ENCODE measurements around the gene G6PC1.
"Not testable (repeated sequence)": the region's sequence is repeated elsewhere in the genome, so short reads cannot be mapped to it uniquely, and the experiment has no call there.

Gene G6PC1

DNA sequence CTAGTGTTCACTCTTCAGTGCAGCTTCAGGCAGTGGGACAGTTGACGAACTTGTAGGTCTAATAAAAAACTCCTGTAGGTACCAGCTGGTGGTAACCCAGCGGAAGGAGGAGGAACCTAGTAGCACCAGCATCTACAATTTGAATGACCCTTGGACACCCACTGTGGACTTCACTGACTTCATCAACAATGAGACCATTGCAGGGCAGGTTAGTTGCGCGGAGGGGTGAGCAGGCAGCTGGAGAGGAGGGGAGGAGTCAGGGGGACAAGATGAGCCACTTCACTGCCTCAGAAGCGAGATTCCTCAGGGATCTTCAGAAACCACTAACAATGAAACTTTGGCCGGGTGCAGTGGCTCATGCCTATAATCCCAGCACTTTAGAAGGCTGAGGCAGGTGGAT is 27.3 kb upstream of the G6PC1 start:
- in situ Hi-C loops (cut with MboI; ENCODE audit: low sequenced_read_pairs) = no loop called here

DNA sequence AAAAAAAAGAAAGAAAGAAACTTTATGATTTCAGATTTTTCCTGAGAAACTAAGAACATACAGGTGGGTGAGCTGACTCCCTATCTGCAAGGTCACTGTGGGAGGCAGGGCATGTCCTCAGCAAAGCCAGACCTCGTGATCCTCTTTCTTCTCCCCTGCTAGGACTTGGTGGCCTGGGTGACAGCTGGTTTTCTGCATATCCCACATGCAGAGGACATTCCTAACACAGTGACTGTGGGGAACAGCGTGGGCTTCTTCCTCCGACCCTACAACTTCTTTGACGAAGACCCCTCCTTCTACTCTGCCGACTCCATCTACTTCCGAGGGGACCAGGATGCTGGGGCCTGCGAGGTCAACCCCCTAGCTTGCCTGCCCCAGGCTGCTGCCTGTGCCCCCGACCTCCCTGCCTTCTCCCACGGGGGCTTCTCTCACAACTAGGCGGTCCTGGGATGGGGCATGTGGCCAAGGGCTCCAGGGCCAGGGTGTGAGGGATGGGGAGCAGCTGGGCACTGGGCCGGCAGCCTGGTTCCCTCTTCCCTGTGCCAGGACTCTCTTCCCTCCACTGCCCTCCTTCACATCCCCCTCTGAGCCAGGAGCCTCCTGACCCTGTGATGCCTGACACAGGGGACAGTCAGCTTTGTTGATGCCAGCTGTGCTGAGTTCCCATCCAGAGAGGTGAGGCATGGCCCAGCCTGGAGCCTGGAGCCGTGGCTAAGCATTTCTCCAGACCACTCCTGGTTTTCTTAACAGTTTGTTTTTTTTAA is 26.5 kb upstream of the G6PC1 start:
- in situ Hi-C loops (cut with MboI; ENCODE audit: low sequenced_read_pairs) = not testable (repeated sequence)

DNA sequence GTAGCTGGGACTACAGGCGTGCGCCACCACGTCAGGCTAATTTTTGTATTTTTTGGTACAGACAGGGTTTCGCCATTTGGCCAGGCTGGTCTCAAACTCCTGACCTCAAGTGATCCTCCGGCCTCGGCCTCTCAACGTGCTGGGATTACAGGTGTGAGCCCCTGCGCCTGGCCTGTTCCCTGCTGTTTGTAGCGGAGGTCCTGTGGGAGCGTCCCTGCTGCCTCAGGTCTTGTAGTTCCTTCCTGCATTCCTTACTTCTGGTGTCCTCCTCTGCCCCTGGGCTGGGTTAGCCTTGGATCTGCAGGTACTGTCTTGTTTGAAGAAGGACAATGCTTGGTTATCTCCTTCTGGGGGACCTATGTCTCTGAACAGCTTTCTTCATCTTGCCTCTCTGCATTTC is 23.6 kb upstream of the G6PC1 start:
- in situ Hi-C loops (cut with MboI; ENCODE audit: low sequenced_read_pairs) = no loop called here

DNA sequence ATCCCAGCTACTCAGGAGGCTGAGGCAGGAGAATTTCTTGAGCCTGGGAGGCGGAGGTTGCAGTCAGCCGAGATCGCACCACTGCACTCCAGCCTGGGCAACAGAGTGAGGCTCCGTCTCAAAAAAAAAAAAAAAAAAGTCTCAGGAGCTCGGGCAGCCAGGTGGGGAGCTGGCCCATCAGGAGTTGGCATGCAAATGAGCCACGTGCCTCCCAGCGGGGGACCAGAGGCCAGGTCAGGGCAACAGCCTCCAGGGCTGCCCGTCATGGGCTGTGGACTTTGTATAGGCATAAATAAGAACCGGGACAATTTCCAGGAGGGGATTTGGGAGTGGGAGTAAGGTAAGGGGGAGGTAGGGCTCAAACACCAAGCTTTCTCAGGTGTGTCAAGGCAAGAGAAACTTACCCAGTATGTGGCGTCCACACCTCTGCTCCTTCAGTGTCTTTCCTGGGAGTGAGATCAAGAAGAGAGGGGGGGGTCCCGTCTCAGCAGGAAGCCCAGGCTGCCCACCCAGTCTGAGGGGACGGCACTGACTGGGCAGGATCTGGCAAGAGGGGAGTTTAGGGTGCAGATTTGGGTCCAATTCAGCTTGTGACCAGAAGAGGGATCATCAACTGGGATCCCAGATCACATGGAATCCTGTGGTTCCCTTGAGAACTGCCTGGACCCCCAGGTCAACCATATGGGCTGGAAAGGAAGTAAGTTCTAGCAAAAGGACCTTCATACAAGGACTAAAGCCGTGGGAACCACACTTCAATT is 22.3 kb upstream of the G6PC1 start:
- in situ Hi-C loops (cut with MboI; ENCODE audit: low sequenced_read_pairs) = no loop called here

DNA sequence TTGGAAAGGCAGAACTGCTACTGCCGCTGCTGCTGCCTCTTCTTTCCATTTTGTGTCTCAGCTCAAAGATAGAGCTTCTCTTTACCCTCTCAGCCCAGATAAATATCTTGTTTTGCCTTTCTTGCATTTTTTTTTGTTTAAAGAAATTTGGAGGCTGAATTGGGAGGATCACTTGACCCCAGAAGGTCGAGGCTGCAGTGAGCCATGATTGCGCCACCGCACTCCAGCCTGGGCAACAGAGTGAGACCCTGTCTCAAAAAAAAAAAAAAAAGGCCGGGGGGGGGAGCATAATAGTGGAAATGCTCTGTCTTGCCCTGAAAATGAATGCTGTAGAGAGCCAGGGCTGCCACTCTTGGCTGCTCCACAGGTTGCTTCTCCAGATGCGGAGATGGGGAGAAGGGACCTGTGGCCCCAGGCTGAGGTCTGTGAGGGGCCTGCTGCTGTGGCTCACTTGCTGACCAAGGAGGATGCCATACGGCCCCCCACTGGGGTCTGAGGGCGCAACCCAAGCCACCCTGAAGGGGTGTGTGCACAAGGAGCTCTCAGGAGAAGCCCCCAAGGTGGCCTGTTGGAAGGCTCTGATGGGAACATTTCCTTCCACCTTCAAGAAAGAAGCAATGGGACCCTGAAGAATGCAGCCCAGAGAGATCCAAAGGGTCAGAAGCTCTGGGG is 21.5 kb upstream of the G6PC1 start:
- in situ Hi-C loops (cut with MboI; ENCODE audit: low sequenced_read_pairs) = no loop called here

DNA sequence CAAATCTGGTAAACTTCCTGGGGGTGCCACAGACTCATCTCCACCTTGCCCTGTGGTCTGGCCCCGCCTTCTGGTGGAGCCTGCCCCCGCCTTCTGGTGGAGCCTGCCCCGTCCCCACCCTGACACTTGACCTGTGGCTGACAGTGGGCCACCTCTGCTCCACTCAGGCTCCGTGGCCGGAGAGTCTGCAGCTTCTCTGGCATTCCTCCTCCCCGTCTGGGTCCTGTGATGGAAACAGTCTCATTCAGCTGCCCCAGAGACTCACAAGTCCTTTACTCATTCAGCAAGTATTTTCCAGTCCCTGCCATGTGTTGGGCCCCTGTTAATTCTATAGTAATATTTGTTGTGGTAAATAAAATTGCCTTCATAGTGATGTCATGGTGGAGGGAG is 21.0 kb upstream of the G6PC1 start:
- in situ Hi-C loops (cut with MboI; ENCODE audit: low sequenced_read_pairs) = no loop called here

DNA sequence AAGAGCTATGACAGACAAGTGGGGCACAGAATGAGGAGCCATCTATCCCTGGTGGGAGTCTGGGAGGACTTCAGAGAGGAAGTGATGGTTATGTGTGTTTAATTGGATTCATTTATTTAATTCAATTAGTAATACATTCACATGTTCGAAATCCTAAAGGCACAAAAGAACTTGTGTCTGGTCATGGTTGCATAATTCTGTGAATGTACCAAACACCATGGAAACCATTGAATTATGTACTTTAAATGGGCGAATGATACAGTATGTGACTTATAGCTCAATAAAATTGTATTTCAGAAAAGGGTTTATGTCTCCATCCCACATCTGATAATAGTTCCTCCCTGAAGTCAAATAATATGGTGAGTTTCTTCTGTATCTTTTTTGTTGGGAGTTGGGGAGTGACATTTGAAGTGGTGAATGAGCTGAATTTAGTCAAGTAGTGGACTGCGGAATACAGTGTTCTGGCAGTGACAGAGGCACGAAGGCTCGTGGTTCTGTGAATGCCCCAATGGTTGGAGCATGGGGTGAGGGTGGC is 19.8 kb upstream of the G6PC1 start:
- in situ Hi-C loops (cut with MboI; ENCODE audit: low sequenced_read_pairs) = no loop called here

DNA sequence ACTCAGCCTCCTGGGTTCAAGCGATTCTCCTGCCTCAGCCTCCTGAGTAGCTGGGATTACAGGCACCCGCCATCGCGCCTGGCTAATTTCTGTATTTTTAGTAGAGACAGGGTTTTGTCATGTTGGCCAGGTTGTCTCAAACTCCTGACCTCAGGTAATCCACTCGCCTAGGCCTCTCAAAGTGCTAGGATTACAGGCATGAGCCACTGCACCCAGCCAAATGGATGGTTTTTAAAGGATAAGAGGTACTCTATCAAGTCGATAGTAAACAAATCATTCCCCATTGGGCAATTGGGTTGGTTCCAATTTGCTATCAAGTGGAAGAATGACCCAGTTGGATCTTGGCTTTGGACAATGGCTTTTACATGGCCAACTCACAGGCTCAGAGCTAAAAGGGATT is 18.9 kb upstream of the G6PC1 start:
- in situ Hi-C loops (cut with MboI; ENCODE audit: low sequenced_read_pairs) = not testable (repeated sequence)

DNA sequence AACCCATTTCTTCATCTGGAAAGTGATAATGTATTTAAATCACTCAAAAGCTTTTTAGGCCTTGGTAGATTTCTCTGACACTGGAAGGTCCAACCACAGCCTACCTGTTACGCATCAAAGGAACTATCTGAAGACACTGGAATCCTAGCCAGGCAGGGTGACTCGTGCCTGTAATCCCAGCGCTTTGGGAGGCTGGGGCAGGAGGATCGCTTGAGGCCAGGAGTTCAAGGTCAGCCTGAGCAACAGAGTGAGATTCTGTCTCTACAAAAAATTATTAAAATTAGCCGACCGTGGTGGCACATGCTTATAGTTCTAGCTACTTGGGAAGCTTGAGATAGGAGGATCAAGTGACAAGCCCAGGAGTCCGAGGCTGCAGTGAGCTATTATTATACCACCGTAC is 18.4 kb upstream of the G6PC1 start:
- in situ Hi-C loops (cut with MboI; ENCODE audit: low sequenced_read_pairs) = no loop called here

DNA sequence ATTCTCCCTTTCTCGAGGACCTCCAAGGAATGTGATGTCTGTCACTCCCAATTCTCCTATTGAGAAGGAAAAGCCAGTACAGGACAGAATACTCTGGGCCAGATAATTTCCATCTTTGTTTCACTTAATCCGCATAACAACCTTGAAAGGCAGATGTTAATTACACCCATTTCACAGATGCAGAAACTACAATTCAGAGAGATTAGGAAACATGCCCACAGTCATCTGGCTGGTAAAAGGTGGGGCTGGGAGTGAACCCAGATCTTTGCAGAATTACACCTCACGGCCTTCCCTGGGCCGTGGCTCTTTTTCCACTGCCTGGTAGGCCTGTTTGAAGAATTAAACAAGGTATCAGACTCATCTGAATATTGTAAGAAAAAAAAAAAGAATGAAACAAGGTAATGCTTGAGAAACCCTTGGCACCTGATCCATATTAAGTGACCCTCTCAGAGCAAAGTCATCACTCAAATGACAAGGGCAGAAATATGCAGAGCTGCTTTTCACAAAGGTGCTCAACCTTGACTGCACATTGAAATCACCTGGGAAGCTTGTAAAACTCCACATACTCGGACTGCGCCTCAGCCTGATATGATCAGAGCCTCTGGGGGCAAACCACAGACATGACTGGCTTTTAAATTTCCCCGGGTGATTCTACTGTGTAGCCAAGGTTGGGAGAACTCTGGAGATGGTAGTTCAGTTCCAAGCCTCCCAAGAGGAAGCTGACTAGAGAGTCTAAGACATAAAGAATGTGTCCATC is 16.6 kb upstream of the G6PC1 start:
- in situ Hi-C loops (cut with MboI; ENCODE audit: low sequenced_read_pairs) = no loop called here

DNA sequence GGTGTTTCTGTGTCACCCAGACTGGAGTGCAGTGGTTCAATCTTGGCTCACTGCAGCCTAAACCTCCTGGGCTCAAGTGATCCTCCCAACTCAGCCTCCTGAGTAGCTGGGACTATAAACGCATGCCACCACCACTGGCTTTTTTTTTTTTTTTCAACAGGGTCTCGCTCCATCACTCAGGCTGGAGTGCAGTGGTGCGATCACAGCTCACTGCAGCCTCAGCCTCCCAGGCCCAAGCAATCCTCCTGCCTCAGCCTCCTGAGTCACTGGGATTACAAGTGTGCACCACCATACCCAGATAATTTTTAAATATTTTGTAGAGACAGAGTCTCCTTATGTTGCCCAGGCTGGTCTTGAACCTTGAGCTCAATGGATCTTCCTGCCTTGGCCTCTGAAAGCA is 14.8 kb upstream of the G6PC1 start:
- in situ Hi-C loops (cut with MboI; ENCODE audit: low sequenced_read_pairs) = not testable (repeated sequence)

DNA sequence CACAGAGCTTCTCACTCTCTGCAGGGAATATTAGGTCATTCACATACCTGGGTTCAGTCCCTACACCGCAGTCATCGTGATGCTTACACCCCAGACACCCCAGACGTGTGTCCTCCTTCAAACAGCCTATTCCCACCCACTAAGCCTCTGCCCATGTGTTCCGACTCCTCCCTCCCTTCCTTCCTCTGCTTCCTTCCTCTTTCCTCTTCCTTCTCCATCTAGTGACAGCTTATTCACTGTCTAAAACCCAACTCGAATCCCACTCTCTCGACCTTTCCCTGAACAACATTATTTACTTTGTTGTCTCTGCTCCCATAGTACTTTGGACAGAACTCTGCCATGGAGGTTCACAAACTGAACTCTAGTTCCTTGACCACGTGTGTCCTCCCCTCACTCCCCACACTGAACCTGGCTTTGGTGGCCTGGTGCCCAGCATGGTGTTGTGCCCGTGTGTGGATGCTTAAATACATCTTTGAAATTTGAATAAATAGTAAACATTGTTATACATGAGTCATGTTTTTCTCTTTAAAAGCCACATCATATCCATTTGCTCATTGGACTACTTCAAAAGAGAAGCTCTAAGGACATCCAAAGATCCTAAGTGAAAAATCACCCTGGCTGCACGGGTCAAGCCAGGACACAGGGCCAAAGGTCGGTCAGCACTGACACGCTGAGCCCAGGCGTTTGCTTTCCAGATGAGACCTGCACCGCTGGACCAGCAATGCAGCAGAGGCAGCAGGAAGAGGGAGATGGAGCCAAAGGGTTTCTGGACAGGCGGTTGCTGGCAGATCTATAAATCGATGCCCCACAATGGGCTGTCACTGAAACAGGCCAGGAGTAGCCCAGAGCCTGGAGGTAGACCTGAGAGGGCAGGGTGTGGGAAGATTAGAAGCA is 14.1 kb upstream of the G6PC1 start:
- in situ Hi-C loops (cut with MboI; ENCODE audit: low sequenced_read_pairs) = no loop called here

DNA sequence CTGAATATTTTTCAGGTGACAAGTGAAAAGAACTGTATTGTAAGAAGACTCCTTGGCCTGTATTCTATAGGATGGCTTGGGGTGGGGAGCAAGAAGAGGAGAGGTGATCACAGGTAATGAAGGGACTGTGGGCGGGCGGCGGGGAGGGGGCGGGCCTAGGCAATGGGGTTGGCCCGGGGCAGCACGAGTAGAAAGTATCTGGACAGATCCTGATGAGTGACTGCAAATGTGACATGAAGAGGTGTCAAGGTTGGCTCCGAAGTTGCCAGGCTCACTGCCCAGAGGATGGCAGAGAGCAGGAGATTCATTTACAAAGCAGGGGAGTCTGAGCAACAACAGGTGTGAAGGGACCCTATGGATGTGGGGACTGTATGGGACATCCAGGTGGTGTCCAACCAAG is 10.8 kb upstream of the G6PC1 start:
- in situ Hi-C loops (cut with MboI; ENCODE audit: low sequenced_read_pairs) = no loop called here

DNA sequence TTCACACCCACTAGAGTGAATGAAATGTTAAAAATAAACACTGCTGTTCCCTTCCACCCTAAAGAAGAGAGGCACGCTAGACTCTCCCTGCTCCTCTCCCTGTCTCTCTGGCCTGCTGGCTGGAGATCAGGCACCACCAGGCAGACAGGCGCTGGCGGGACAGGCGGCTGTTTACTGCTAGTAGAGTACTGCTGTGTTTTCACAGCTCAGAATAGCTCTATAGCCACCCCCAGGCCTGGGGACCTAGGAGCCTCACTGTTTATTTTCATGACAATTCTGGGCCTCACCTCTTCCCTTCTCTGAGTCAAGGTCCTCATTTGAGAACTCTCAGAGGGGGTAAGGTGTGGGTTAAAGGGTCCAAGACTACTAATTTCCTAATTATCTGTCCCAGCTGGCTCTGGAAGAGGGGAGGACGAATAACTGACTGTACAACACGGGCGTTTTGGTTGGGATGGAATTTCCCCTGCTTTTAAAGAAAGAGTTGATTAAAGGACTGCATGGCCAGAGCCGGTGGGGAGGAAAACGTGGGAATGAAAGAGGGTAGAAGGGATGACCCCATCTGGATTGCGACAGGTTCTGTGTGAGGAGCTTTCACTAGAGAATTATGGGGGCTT is 9.0 kb upstream of the G6PC1 start:
- in situ Hi-C loops (cut with MboI; ENCODE audit: low sequenced_read_pairs) = no loop called here

DNA sequence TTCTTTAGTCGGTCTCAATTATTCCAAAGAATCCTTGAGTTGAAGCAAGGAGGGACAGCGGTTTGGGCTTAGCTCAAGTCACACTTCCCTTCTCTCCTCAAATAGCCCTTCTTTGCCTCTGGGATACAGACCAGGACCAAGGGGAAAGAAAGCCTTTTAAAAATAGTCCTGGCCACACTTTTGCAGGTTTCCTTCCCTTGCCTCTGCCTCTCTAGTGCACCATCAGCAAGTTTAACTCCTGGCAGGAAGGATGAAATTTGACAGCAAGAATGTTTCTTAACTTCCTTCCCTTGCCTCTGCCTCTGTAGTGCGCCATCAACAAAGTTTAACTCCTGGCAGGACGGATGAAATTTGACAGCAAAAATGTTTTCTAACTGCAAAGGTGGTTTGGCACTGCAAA is 7.2 kb upstream of the G6PC1 start:
- in situ Hi-C loops (cut with MboI; ENCODE audit: low sequenced_read_pairs) = no loop called here

DNA sequence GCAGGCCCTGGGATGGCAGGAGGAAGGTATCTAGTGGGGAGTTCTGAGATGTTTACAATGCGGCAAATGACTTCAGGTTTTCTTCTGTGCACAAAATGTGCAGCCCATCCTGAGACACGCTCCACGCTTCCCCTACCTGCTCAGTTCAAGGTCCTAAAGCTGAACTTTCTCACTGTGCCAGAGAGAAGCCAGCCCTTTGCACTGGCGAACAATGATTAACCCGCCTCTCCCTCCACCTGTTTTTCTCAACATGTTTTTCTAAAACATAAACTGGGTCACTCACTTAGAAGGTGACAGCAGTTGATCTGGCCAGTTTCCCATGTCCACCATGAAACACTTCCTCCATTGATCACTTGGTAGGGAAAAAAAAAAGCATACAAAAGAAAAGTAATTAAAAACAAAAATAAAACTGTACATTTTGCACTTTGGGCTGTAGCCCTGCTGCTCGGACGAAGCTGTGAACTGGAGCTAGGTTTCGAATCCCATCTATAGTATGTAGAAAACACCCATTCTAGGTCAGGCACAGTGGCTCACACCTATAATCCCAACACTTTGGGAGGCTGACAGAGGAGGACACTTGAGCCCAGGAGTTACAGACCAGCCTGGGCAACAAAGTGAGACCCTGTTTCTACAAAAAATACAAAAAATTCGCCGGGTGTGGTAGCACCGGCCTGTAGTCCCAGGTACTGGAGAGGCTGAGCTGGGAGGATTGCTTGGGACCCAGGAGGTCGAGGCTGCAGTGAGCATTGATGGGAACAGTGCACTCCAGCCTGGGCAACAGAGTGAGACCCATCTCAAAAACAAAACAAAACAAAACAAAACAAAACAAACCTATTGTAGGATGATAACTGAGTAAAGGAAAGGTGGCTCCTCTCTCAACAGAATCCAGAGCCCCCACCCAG is 6.1 kb upstream of the G6PC1 start:
- in situ Hi-C loops (cut with MboI; ENCODE audit: low sequenced_read_pairs) = no loop called here

DNA sequence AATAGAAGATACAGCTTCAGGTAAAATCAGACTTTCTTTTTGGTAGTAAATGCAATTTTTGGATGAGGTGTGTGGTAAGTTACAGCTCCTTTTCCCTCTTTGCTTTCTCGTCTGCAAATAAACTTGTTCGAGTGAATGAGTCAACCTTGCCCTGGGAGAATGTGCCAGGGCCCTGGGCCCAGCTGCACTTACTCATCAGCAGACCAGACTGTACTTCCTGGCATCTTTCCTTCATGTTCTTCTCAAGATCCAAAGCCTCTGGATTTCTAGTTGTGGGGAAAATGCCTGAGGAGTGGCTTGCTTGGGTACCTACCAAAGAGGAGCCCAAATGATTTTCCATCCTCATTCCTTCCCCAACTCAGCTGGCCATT is 5.4 kb upstream of the G6PC1 start:
- in situ Hi-C loops (cut with MboI; ENCODE audit: low sequenced_read_pairs) = no loop called here

DNA sequence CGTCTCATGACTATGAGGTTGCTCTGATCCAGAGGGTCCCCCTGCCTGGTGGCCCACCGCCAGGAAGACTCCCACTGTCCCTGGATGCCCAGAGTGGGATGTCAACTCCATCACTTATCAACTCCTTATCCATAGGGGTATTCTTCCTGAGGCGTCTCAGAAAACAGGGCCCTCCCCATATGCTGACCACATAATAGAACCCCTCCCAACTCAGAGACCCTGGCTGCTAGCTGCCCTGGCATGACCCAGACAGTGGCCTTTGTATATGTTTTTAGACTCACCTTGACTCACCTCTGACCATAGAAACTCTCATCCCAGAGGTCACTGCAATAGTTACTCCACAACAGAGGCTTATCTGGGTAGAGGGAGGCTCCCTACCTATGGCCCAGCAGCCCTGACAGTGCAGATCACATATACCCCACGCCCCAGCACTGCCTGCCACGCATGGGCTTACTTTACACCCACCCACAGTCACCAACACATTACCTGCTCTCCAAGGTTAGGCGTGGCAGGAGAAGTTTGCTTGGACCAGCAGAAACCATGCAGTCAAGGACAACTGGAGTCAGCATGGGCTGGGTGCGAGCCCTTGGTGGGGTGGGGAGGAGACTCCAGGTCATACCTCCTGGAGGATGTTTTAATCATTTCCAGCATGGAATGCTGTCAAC is 2.3 kb upstream of the G6PC1 start:
- in situ Hi-C loops (cut with MboI; ENCODE audit: low sequenced_read_pairs) = no loop called here

All from HL-60/S4 treated with retinoic acid at 250 ng/mL for 4 days and 3 days (cell line).